ENCODE results near the gene PINLYP. TPM values are rescaled to one million over a fixed set of nuclear protein-coding genes. Genes with fewer than 3 reads are reported as not detected.

Gene PINLYP
- total and polyA plus RNA-seq, 2 of the 13 experiments (the other 11 are each of a cell fraction or from before 2014, with no cell fraction given) = 0.21 to 0.24 TPM

GRCh38 chr19:43526884-43527859 lies 48.4 kb upstream of the PINLYP start, which contains the start of gene ETHE1 (continued):
- TF ChIP-seq ZNF318 (CRISPR knock-in tag; IDR thresholded peaks at IDR 0.05) = no peak
- TF ChIP-seq, protein P1, sequence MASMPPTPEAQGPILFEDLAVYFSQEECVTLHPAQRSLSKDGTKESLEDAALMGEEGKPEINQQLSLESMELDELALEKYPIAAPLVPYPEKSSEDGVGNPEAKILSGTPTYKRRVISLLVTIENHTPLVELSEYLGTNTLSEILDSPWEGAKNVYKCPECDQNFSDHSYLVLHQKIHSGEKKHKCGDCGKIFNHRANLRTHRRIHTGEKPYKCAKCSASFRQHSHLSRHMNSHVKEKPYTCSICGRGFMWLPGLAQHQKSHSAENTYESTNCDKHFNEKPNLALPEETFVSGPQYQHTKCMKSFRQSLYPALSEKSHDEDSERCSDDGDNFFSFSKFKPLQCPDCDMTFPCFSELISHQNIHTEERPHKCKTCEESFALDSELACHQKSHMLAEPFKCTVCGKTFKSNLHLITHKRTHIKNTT (CRISPR knock-in tag; IDR thresholded peaks at IDR 0.05) = no peak
- TF ChIP-seq HDAC2 (CRISPR knock-in tag; IDR thresholded peaks at IDR 0.05) = no peak
- TF ChIP-seq, protein P2, sequence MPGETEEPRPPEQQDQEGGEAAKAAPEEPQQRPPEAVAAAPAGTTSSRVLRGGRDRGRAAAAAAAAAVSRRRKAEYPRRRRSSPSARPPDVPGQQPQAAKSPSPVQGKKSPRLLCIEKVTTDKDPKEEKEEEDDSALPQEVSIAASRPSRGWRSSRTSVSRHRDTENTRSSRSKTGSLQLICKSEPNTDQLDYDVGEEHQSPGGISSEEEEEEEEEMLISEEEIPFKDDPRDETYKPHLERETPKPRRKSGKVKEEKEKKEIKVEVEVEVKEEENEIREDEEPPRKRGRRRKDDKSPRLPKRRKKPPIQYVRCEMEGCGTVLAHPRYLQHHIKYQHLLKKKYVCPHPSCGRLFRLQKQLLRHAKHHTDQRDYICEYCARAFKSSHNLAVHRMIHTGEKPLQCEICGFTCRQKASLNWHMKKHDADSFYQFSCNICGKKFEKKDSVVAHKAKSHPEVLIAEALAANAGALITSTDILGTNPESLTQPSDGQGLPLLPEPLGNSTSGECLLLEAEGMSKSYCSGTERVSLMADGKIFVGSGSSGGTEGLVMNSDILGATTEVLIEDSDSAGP (CRISPR knock-in tag; IDR thresholded peaks at IDR 0.05; ENCODE audit: borderline replicate concordance) = peak; percentile 100

Measured in HepG2 (cell line).